ENCODE results near the gene SKA1. TPM values are rescaled to one million over a fixed set of nuclear protein-coding genes. Genes with fewer than 3 reads are reported as not detected.
A peak's percentile ranks its signal among the peaks of the same experiment; 100 is the strongest.

The SKA1 gene
- total and polyA plus RNA-seq, 9 of the 15 experiments (the other 6 are each of a cell fraction or from before 2014, with no cell fraction given), result 27.8 to 67.2 (median 41.9) TPM

DNA sequence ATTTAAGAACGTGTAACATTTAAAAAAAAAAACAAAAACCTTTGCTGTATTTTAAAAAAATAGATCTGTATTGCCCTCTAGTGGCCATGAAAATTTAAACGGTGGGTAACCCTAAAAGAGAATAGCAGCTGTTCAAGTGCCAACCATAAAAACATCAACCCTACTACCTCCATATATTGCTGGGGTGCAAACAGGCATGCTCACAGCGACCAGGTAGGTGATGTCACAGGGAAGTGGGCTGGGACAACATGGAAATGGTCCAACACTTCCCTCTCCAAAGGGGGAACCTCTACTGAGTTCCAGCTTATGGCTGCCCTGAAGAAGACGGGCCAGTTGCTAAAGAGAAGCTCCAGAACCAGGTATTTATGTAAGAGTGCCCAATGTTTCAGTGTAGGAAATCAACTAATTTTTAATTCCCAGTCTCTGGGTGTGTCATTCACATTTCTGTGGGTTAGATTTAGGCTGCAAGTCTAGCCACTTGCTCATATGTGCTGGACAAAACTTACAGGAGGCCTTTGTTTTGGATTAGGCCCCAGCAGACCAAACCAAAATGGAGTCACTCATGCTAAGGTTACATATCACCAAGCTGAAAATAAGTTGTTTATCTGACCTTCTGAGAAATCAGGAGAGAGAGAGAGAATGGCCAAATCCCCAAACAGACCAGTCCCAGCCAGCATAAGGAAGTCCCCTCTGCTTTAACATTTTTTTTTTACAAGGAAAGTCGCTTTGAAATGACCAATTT lies 54.5 kb downstream of the SKA1 start (continued):
- TF ChIP-seq GTF2F1 (IDR thresholded peaks at IDR 0.05; ENCODE audit: low read depth, low read length) (no peak), USF1 (CRISPR knock-in tag; IDR thresholded peaks at IDR 0.05) (no peak), SMARCC2 (IDR thresholded peaks at IDR 0.05; ENCODE audit: low read depth) (no peak), TAF9B (IDR thresholded peaks at IDR 0.05; ENCODE audit: partially characterized antibody) (no peak), ADNP (tag; IDR thresholded peaks at IDR 0.05) (no peak), E2F6 (IDR thresholded peaks at IDR 0.05; ENCODE audit: borderline replicate concordance in 1 of 2, extremely low read depth in 1 of 2, insufficient read depth in 1 of 2, insufficient read length in 1 of 2, low read depth in 1 of 2, low read length in 1 of 2, poor library complexity in 1 of 2, severe bottlenecking in 1 of 2) (no peak), THAP12 (CRISPR knock-in tag; IDR thresholded peaks at IDR 0.05) (no peak), BACH1 (tag; IDR thresholded peaks at IDR 0.05) (no peak), KAT8 (IDR thresholded peaks at IDR 0.05; ENCODE audit: low read depth) (no peak), MXI1 (IDR thresholded peaks at IDR 0.05; ENCODE audit: low read depth, low read length) (no peak), NR4A1 (CRISPR knock-in tag; IDR thresholded peaks at IDR 0.05) (no peak), NR4A1 (tag; IDR thresholded peaks at IDR 0.05) (peak; percentile 69; the same call in 1 of the 2 replicates)
- TF ChIP-seq, protein P1, sequence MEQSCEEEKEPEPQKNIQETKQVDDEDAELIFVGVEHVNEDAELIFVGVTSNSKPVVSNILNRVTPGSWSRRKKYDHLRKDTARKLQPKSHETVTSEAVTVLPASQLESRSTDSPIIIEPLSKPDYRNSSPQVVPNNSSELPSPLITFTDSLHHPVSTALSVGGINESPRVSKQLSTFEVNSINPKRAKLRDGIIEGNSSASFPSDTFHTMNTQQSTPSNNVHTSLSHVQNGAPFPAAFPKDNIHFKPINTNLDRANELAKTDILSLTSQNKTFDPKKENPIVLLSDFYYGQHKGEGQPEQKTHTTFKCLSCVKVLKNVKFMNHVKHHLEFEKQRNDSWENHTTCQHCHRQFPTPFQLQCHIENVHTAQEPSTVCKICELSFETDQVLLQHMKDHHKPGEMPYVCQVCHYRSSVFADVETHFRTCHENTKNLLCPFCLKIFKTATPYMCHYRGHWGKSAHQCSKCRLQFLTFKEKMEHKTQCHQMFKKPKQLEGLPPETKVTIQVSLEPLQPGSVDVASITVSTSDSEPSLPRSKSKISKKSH (CRISPR knock-in tag; IDR thresholded peaks at IDR 0.05), result no peak
- TF ChIP-seq, protein P2, sequence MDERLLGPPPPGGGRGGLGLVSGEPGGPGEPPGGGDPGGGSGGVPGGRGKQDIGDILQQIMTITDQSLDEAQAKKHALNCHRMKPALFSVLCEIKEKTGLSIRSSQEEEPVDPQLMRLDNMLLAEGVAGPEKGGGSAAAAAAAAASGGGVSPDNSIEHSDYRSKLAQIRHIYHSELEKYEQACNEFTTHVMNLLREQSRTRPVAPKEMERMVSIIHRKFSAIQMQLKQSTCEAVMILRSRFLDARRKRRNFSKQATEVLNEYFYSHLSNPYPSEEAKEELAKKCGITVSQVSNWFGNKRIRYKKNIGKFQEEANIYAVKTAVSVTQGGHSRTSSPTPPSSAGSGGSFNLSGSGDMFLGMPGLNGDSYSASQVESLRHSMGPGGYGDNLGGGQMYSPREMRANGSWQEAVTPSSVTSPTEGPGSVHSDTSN (CRISPR knock-in tag; IDR thresholded peaks at IDR 0.05; ENCODE audit: low read depth), result no peak
- TF ChIP-seq, protein P2 (tag; conservative IDR thresholded peaks at IDR 0.05; ENCODE audit: low read depth), result no peak
- TF ChIP-seq, protein P3, sequence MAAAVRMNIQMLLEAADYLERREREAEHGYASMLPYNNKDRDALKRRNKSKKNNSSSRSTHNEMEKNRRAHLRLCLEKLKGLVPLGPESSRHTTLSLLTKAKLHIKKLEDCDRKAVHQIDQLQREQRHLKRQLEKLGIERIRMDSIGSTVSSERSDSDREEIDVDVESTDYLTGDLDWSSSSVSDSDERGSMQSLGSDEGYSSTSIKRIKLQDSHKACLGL (CRISPR knock-in tag; IDR thresholded peaks at IDR 0.05; ENCODE audit: borderline replicate concordance, poor library complexity, severe bottlenecking), result no peak
